GM21825 (cell line): Measurements from ENCODE around the gene TMED8.
"Not testable (repeated sequence)": the region's sequence is repeated elsewhere in the genome, so short reads cannot be mapped to it uniquely, and the experiment has no call there.

Experiments used
- ATAC-seq: cut with Tn5 transposase; IDR thresholded peaks from one replicate; pipeline ENCODE4 v1.9.1; 2021; ENCODE audit warnings: mild to moderate bottlenecking, moderate library complexity; ENCODE audit not compliant: unreplicated experiment

TMED8 gene

GRCh38 chr14:77369285-77369684 is 7.6 kb downstream of the TMED8 start:
- ATAC-seq = no peak

- ATAC-seq = no peak
These were observed 12.7 kb downstream of the TMED8 start for GRCh38 chr14:77364146-77364545.

- ATAC-seq = no peak
These were observed 17.3 kb downstream of the TMED8 start for GRCh38 chr14:77359626-77360025.

- ATAC-seq = no peak
These were observed 20.0 kb downstream of the TMED8 start for GRCh38 chr14:77356899-77357298.

GRCh38 chr14:77355811-77356210 is 21.1 kb downstream of the TMED8 start:
- ATAC-seq = no peak

- no peak for ATAC-seq
These were observed 23.3 kb downstream of the TMED8 start for GRCh38 chr14:77353469-77354141.

- no peak for ATAC-seq
These were observed 29.1 kb downstream of the TMED8 start for GRCh38 chr14:77347751-77348150.

- ATAC-seq = no peak
These were observed 30.4 kb downstream of the TMED8 start for GRCh38 chr14:77346495-77346894.

GRCh38 chr14:77344377-77344996 is 32.4 kb downstream of the TMED8 start:
- ATAC-seq = no peak

- ATAC-seq = no peak
These were observed 33.2 kb downstream of the TMED8 start for GRCh38 chr14:77343662-77344061.

GRCh38 chr14:77342726-77343397 is 34.0 kb downstream of the TMED8 start:
- no peak for ATAC-seq

- no peak for ATAC-seq
These were observed 36.5 kb downstream of the TMED8 start for GRCh38 chr14:77340389-77340788.

GRCh38 chr14:77339407-77339806 is 37.5 kb downstream of the TMED8 start:
- no peak for ATAC-seq

- no peak for ATAC-seq
These were observed 38.6 kb downstream of the TMED8 start for GRCh38 chr14:77338302-77338701.

GRCh38 chr14:77337880-77338279 is 39.0 kb downstream of the TMED8 start:
- no peak for ATAC-seq

- ATAC-seq = not testable (repeated sequence)
These were observed 39.6 kb downstream of the TMED8 start for GRCh38 chr14:77337255-77337654.

- ATAC-seq = no peak
These were observed 41.3 kb downstream of the TMED8 start for GRCh38 chr14:77335576-77335975.

GRCh38 chr14:77329872-77330271 is 47.0 kb downstream of the TMED8 start:
- ATAC-seq = no peak

GRCh38 chr14:77327111-77327510 is 49.8 kb downstream of the TMED8 start:
- ATAC-seq = no peak

- ATAC-seq = no peak
These were observed 51.2 kb downstream of the TMED8 start for GRCh38 chr14:77325746-77326094.

GRCh38 chr14:77324816-77325745 is 51.8 kb downstream of the TMED8 start:
- ATAC-seq = no peak
